ENCODE measurements around the gene SNX6.

Gene SNX6

DNA sequence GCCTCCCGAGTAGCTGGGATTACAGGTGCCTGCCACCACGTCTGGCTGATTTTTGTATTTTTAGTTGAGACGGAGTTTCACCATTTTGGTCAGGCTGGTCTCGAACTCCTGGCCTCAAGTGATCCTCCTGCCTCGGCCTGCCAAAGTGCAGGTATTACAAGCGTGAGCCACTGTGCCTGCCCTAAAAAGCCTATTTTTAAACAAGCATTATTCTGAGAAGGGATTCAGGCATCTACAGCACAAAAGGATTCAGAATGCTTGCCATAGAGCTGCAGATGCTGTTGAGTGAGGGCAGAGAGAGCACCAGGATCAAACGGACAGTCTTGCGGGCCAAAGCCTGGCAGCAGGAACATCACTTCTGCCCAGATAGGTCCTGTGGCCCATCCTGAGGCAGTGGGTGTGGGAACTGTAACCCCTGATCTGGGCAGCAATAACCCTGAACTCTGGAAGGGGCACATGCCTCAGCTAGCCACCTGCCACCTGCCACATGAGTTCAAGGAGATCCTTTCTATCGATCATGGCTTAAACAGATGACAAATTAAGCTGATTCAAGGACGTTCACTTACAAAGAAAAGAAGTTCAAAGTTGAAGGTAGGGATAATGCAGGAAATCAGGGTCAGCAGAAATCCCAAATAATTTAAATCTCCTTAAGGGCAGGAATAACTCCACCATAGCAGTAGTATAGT is 16.8 kb upstream of the SNX6 start:
- Histone ChIP-seq H4K20me1 (ENCODE audit: control insufficient read depth, insufficient read depth, low read depth, low read length) (no peaks in the 10 kb centered on the region), H3K9me3 (ENCODE audit: control insufficient read depth, insufficient read depth, low read length) (no peaks in the 10 kb centered on the region), H3F3A (ENCODE audit: control insufficient read depth, insufficient read depth) (no peaks in the 10 kb centered on the region), H3K4me3 (ENCODE audit: low read length) (no peak overlapping the region), H3K27me3 (ENCODE audit: control insufficient read depth, low read length) (no peaks in the 10 kb centered on the region), H3K4me2 (ENCODE audit: low read length) (no peak overlapping the region), H3K4me1 (ENCODE audit: control insufficient read depth, low read length) (no peaks in the 10 kb centered on the region; the same call in 1 of the 2 replicates), H3K27ac (ENCODE audit: low read depth, low read length) (no peak overlapping the region), H3K9me2 (replicated peaks; ENCODE audit: control insufficient read depth, low read length) (no peaks in the 10 kb centered on the region), H3K36me3 (ENCODE audit: control insufficient read depth, low read length) (no peaks in the 10 kb centered on the region), H3K79me2 (ENCODE audit: control insufficient read depth, low read length) (no peaks in the 10 kb centered on the region)
- no peak for TF ChIP-seq EZH2phosphoT487 (IDR thresholded peaks at IDR 0.05; ENCODE audit: borderline replicate concordance, low read length)
- no peak for TF ChIP-seq CTCF (IDR thresholded peaks at IDR 0.05; ENCODE audit: low read depth, low read length, poor library complexity, severe bottlenecking)

DNA sequence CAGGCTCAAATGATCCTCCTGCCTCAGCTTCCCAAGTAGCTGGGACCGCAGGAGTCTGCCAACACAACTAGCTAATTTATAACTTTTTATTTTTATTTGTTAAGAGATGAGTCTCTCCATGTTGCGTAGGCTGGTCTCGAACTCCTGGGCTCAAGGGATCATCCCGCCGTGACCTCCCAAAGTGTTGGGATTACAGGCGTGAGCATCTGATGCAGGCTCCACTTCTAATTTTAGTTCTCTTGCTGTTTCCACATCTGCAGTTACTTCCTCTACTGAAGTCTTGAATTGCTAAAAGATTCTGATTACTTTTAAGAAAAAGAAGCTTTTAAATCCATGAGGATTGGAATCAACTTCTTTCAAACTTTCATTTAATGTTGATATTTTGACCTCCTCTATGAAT is 13.4 kb upstream of the SNX6 start:
- H3K36me3 ChIP-seq (ENCODE audit: control insufficient read depth, low read length), result no peaks in the 10 kb centered on the region
- H3K4me2 ChIP-seq (ENCODE audit: low read length), result no peak overlapping the region
- no peaks in the 10 kb centered on the region for H3K27me3 ChIP-seq (ENCODE audit: control insufficient read depth, low read length)
- no peaks in the 10 kb centered on the region for H3K9me2 ChIP-seq (replicated peaks; ENCODE audit: control insufficient read depth, low read length)
- H3K79me2 ChIP-seq (ENCODE audit: control insufficient read depth, low read length), result no peaks in the 10 kb centered on the region
- no peaks in the 10 kb centered on the region; the same call in 1 of the 2 replicates for H3K4me1 ChIP-seq (ENCODE audit: control insufficient read depth, low read length)
- no peaks in the 10 kb centered on the region for H3F3A ChIP-seq (ENCODE audit: control insufficient read depth, insufficient read depth)
- no peak overlapping the region for H3K4me3 ChIP-seq (ENCODE audit: low read length)
- no peaks in the 10 kb centered on the region for H3K9me3 ChIP-seq (ENCODE audit: control insufficient read depth, insufficient read depth, low read length)
- no peaks in the 10 kb centered on the region for H4K20me1 ChIP-seq (ENCODE audit: control insufficient read depth, insufficient read depth, low read depth, low read length)
- TF ChIP-seq CTCF (IDR thresholded peaks at IDR 0.05; ENCODE audit: low read depth, low read length, poor library complexity, severe bottlenecking), result no peak
- TF ChIP-seq EZH2phosphoT487 (IDR thresholded peaks at IDR 0.05; ENCODE audit: borderline replicate concordance, low read length), result no peak
- no peak overlapping the region for H3K27ac ChIP-seq (ENCODE audit: low read depth, low read length)

DNA sequence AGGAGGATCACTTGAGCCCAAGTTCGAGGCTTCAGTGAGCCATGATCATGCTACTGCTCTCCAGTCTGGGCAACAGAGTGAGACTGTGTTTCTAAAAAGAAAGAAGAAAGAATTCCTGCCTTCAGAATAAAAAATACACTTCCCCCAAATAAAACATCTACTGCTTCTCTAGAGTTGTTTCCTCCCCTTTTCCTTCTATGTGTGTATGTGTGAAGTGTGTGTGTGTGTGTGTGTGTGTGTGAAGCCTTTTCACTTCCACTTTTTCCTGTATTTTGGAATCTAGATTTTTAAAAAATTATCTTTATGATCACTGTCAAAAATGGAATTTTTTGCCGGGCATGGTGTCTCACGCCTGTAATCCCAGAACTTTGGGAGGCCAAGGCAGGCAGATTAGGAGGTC is 12.6 kb upstream of the SNX6 start:
- Histone ChIP-seq H3K4me3 (ENCODE audit: low read length) (no peak overlapping the region), H3K4me1 (ENCODE audit: control insufficient read depth, low read length) (no peaks in the 10 kb centered on the region; the same call in 1 of the 2 replicates), H3K4me2 (ENCODE audit: low read length) (no peak overlapping the region), H3K27me3 (ENCODE audit: control insufficient read depth, low read length) (no peaks in the 10 kb centered on the region), H3K9me2 (replicated peaks; ENCODE audit: control insufficient read depth, low read length) (no peaks in the 10 kb centered on the region), H4K20me1 (ENCODE audit: control insufficient read depth, insufficient read depth, low read depth, low read length) (no peaks in the 10 kb centered on the region), H3K79me2 (ENCODE audit: control insufficient read depth, low read length) (no peaks in the 10 kb centered on the region), H3K27ac (ENCODE audit: low read depth, low read length) (no peak overlapping the region), H3K36me3 (ENCODE audit: control insufficient read depth, low read length) (no peaks in the 10 kb centered on the region), H3K9me3 (ENCODE audit: control insufficient read depth, insufficient read depth, low read length) (no peaks in the 10 kb centered on the region), H3F3A (ENCODE audit: control insufficient read depth, insufficient read depth) (no peaks in the 10 kb centered on the region)
- TF ChIP-seq CTCF (IDR thresholded peaks at IDR 0.05; ENCODE audit: low read depth, low read length, poor library complexity, severe bottlenecking) (no peak), EZH2phosphoT487 (IDR thresholded peaks at IDR 0.05; ENCODE audit: borderline replicate concordance, low read length) (no peak)

All from DOHH2 (cell line).